ENCODE results near the gene SIAH3. TPM values are rescaled to one million over a fixed set of nuclear protein-coding genes. Genes with fewer than 3 reads are reported as not detected.

The SIAH3 gene
- total RNA-seq, 4 donors from 2014 or later = not detected

GRCh38 chr13:45820106-45820838 lies 31.3 kb downstream of the SIAH3 start:
- 88 to 92% methylated on average over 13 to 18 of the region's 18 CpGs for WGBS, 2 donors (ENCODE audit: low coverage in 1 of 2)
- Histone ChIP-seq H3K4me1 (no peaks in the 10 kb centered on the region), H3K27me3 (no peaks in the 10 kb centered on the region), H3K9me3 (no peaks in the 10 kb centered on the region), H3K27ac (no peak overlapping the region), H3K36me3 (no peaks in the 10 kb centered on the region), H3K4me3 (no peak overlapping the region)
- intact Hi-C loops (cut with DNase I; ENCODE audit: low total_unique reads) = no loop called here
- DNase-seq = no peak
- TF ChIP-seq, protein P1, sequence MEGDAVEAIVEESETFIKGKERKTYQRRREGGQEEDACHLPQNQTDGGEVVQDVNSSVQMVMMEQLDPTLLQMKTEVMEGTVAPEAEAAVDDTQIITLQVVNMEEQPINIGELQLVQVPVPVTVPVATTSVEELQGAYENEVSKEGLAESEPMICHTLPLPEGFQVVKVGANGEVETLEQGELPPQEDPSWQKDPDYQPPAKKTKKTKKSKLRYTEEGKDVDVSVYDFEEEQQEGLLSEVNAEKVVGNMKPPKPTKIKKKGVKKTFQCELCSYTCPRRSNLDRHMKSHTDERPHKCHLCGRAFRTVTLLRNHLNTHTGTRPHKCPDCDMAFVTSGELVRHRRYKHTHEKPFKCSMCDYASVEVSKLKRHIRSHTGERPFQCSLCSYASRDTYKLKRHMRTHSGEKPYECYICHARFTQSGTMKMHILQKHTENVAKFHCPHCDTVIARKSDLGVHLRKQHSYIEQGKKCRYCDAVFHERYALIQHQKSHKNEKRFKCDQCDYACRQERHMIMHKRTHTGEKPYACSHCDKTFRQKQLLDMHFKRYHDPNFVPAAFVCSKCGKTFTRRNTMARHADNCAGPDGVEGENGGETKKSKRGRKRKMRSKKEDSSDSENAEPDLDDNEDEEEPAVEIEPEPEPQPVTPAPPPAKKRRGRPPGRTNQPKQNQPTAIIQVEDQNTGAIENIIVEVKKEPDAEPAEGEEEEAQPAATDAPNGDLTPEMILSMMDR (IDR thresholded peaks at IDR 0.05) = no peak
- TF ChIP-seq EP300 (IDR thresholded peaks at IDR 0.05; ENCODE audit: low read depth) (no peak), POLR2AphosphoS5 (IDR thresholded peaks at IDR 0.05) (no peak), POLR2A (IDR thresholded peaks at IDR 0.05) (no peak)
- in situ Hi-C loops (cut with MboI; ENCODE audit: low pct_ligation_motif_present in 1 of 4, low pct_unique_long_range_greater_than_20kb in 1 of 4, low sequenced_read_pairs in 3 of 4) = no loop called here

DNA sequence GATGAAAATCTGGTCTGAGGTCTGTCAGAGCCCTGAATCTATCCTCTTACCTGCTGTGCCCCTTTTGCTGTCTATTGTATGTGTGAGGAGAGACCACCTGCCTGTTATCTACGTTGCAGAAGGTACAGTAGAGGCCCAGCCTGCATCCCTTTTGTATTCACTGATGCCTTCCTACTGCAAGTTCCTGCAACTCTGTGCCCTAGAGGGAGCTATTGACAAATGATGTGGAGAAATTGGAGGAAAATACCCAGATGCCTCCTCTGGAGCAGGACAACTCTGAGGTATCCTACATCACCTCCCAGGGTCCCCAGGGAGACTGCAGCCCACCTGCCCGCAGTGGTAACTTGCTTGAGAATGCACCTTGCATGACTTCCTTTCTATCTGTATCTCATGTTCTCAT lies 33.7 kb downstream of the SIAH3 start:
- no peak overlapping the region for H3K4me3 ChIP-seq
- H3K9me3 ChIP-seq = no peaks in the 10 kb centered on the region
- 61% methylated on average over 2 of the region's 2 CpGs; no CpG with 5 or more reads in 1 of the 2 donors for WGBS, 2 donors (ENCODE audit: low coverage in 1 of 2)
- H3K27me3 ChIP-seq = no peaks in the 10 kb centered on the region
- DNase-seq = no peak
- intact Hi-C loops (cut with DNase I; ENCODE audit: low total_unique reads) = no loop called here
- no peaks in the 10 kb centered on the region for H3K36me3 ChIP-seq
- no peak overlapping the region for H3K27ac ChIP-seq
- TF ChIP-seq POLR2AphosphoS5 (IDR thresholded peaks at IDR 0.05) = no peak
- TF ChIP-seq POLR2A (IDR thresholded peaks at IDR 0.05) = no peak
- TF ChIP-seq, protein P1 (IDR thresholded peaks at IDR 0.05) = no peak
- TF ChIP-seq EP300 (IDR thresholded peaks at IDR 0.05; ENCODE audit: low read depth) = no peak
- no peaks in the 10 kb centered on the region for H3K4me1 ChIP-seq
- in situ Hi-C loops (cut with MboI; ENCODE audit: low pct_ligation_motif_present in 1 of 4, low pct_unique_long_range_greater_than_20kb in 1 of 4, low sequenced_read_pairs in 3 of 4) = no loop called here

- no peaks in the 10 kb centered on the region for H3K36me3 ChIP-seq
- intact Hi-C loops (cut with DNase I; ENCODE audit: low total_unique reads) = no loop called here
- in situ Hi-C loops (cut with MboI; ENCODE audit: low pct_ligation_motif_present in 1 of 4, low pct_unique_long_range_greater_than_20kb in 1 of 4, low sequenced_read_pairs in 3 of 4) = no loop called here
- no peak overlapping the region for H3K27ac ChIP-seq
- H3K4me1 ChIP-seq = no peaks in the 10 kb centered on the region
- 80 to 100% methylated on average over 1 to 6 of the region's 6 CpGs for WGBS, 2 donors (ENCODE audit: low coverage in 1 of 2)
- no peak for DNase-seq
- TF ChIP-seq EP300 (IDR thresholded peaks at IDR 0.05; ENCODE audit: low read depth) (no peak), POLR2A (IDR thresholded peaks at IDR 0.05) (no peak), POLR2AphosphoS5 (IDR thresholded peaks at IDR 0.05) (no peak)
- TF ChIP-seq, protein P1 (IDR thresholded peaks at IDR 0.05) = no peak
- no peaks in the 10 kb centered on the region for H3K9me3 ChIP-seq
- H3K4me3 ChIP-seq = no peak overlapping the region
- no peaks in the 10 kb centered on the region for H3K27me3 ChIP-seq
These were observed 35.1 kb downstream of the SIAH3 start for GRCh38 chr13:45816427-45816826.

DNA sequence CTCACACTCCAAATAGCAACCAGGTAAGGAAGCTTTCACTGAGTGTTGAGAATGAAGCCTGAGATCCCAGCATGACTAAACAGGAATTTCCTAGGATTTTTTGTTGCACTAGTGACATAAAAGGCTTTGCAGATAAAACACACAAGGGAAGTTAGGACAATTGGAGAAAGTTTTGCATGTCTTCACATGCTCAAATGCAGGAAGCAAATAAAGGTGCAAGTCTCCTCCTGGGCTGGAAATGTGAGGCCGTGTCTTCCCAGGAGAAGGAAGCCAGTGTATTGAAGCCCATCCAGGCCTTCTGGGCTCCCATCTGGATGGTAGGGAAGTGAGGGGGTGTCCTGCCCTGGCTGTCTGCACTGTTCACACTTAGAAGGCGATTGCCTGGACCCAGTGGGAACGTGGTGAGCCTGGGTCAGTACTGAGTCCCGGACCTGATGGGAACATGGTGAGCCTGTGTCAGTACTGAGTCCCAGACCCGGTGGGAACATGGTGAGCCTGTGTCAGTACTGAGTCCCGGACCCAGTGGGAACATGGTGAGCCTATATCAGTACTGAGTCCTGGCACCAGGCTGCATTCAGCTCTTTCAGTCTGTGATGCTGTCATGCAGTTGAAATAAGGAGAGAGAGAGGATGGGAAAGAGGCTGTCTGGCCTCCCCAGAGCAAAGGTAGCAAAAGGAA lies 38.7 kb downstream of the SIAH3 start:
- TF ChIP-seq EP300 (IDR thresholded peaks at IDR 0.05; ENCODE audit: low read depth) = no peak
- TF ChIP-seq POLR2A (IDR thresholded peaks at IDR 0.05) = no peak
- no peak for TF ChIP-seq POLR2AphosphoS5 (IDR thresholded peaks at IDR 0.05)
- TF ChIP-seq, protein P1 (IDR thresholded peaks at IDR 0.05) = no peak
- H3K27me3 ChIP-seq = no peaks in the 10 kb centered on the region
- no peak for DNase-seq
- no peak overlapping the region for H3K4me3 ChIP-seq
- intact Hi-C loops (cut with DNase I; ENCODE audit: low total_unique reads) = no loop called here
- H3K27ac ChIP-seq = no peak overlapping the region
- H3K36me3 ChIP-seq = no peaks in the 10 kb centered on the region
- in situ Hi-C loops (cut with MboI; ENCODE audit: low pct_ligation_motif_present in 1 of 4, low pct_unique_long_range_greater_than_20kb in 1 of 4, low sequenced_read_pairs in 3 of 4) = no loop called here
- H3K4me1 ChIP-seq = no peaks in the 10 kb centered on the region
- 86% methylated on average over 6 of the region's 6 CpGs; no CpG with 5 or more reads in 1 of the 2 donors for WGBS, 2 donors (ENCODE audit: low coverage in 1 of 2)
- H3K9me3 ChIP-seq = no peaks in the 10 kb centered on the region

Data from transverse colon (tissue), 4 donors.